ENCODE results near the gene LGALS7.
"Not testable (repeated sequence)": the region's sequence is repeated elsewhere in the genome, so short reads cannot be mapped to it uniquely, and the experiment has no call there.

Gene LGALS7

GRCh38 chr19:38799104-38799503 lies 25.8 kb upstream of the LGALS7 start:
- ATAC-seq, result no peak
- DNase-seq, result no peak

GRCh38 chr19:38797781-38798180 lies 24.5 kb upstream of the LGALS7 start:
- not testable (repeated sequence) for ATAC-seq, DNase-seq

- ATAC-seq (no peak), DNase-seq (no peak)
These were observed 22.8 kb upstream of the LGALS7 start for GRCh38 chr19:38796154-38796553.

- no peak for ATAC-seq
These were observed 22.2 kb upstream of the LGALS7 start for GRCh38 chr19:38795549-38795948.

GRCh38 chr19:38793671-38794070 lies 20.4 kb upstream of the LGALS7 start:
- ATAC-seq, result no peak
- no peak for DNase-seq

More at GRCh38 chr19:38795549-38795948, 22.2 kb upstream of the LGALS7 start:
- no peak for DNase-seq

GRCh38 chr19:38793177-38793576 lies 19.9 kb upstream of the LGALS7 start:
- DNase-seq (no peak), ATAC-seq (no peak)

- peak; percentile 70 for DNase-seq
These were observed 19.2 kb upstream of the LGALS7 start for GRCh38 chr19:38792250-38793111.

GRCh38 chr19:38791451-38792064 lies 18.2 kb upstream of the LGALS7 start:
- ATAC-seq, result peak; percentile 86
- DNase-seq, result not testable (repeated sequence)

More at GRCh38 chr19:38792250-38793111, 19.2 kb upstream of the LGALS7 start:
- ATAC-seq, result peak; percentile 37

- DNase-seq, ATAC-seq: not testable (repeated sequence)
These were observed 17.4 kb upstream of the LGALS7 start for GRCh38 chr19:38790507-38791403.

- DNase-seq, result no peak
- ATAC-seq, result no peak
These were observed 15.3 kb upstream of the LGALS7 start, which contains the start of gene LGALS7B for GRCh38 chr19:38788478-38789243. TSS of gene LGALS7B (plus strand) at chr19:38789200. CDS start at chr19:38789227, 27 bp downstream.

- DNase-seq (no peak), ATAC-seq (no peak)
These were observed 13.4 kb upstream of the LGALS7 start for GRCh38 chr19:38786572-38787265.

GRCh38 chr19:38786061-38786460 lies 12.7 kb upstream of the LGALS7 start:
- not testable (repeated sequence) for ATAC-seq, DNase-seq

- ATAC-seq, result no peak
- DNase-seq, result no peak
These were observed 11.9 kb upstream of the LGALS7 start for GRCh38 chr19:38785187-38785699.

- DNase-seq (no peak), ATAC-seq (no peak)
These were observed 10.9 kb upstream of the LGALS7 start for GRCh38 chr19:38784224-38784623.

- ATAC-seq, DNase-seq: not testable (repeated sequence)
These were observed 8.9 kb upstream of the LGALS7 start for GRCh38 chr19:38782212-38782611.

GRCh38 chr19:38781058-38781457 lies 7.7 kb upstream of the LGALS7 start:
- DNase-seq (no peak), ATAC-seq (no peak)

- no peak for DNase-seq
These were observed 7.1 kb upstream of the LGALS7 start for GRCh38 chr19:38780443-38780842.

GRCh38 chr19:38778733-38779132 lies 5.4 kb upstream of the LGALS7 start:
- no peak for DNase-seq
- ATAC-seq, result no peak

More at GRCh38 chr19:38780443-38780842, 7.1 kb upstream of the LGALS7 start:
- no peak for ATAC-seq

- DNase-seq, result no peak
- ATAC-seq, result no peak
These were observed 1.0 kb upstream of the LGALS7 start for GRCh38 chr19:38774181-38774950.

GRCh38 chr19:38771569-38771968 lies 1.7 kb downstream of the LGALS7 start:
- not testable (repeated sequence) for DNase-seq, ATAC-seq

Measured in stimulated activated naive CD8-positive, alpha-beta T cell treated with anti-CD3 and anti-CD28 coated beads, Interleukin-15, Interleukin-2, amounts not matched to agents 100 U/mL and 50 U/mL, for 24 hours (primary cell).